ENCODE results near the gene SARS1. TPM values are rescaled to one million over a fixed set of nuclear protein-coding genes. Genes with fewer than 3 reads are reported as not detected.

The SARS1 gene
- total and polyA plus RNA-seq, 5 donors = 84.5 to 146 (median 134) TPM

GRCh38 chr1:109252167-109252892 is 38.6 kb downstream of the SARS1 start:
- intact Hi-C loops (cut with DNase I) = no loop called here
- H3K27ac ChIP-seq (ENCODE audit: low read length) = no peak overlapping the region
- H3K4me1 ChIP-seq (ENCODE audit: control insufficient read depth, insufficient read depth, low read length) = peaks cover 15% of the 10 kb centered on the region
- 97% methylated on average over 31 of the region's 31 CpGs for WGBS
- H3K9me3 ChIP-seq (ENCODE audit: control insufficient read depth, low read length) = no peaks in the 10 kb centered on the region
- H3K27me3 ChIP-seq (ENCODE audit: control insufficient read depth, insufficient read depth) = no peaks in the 10 kb centered on the region
- H3K4me3 ChIP-seq (ENCODE audit: low read length) = no peak overlapping the region
- no peak for ATAC-seq
- DNase-seq = no peak

GRCh38 chr1:109252893-109253802 is 39.4 kb downstream of the SARS1 start:
- no peaks in the 10 kb centered on the region for H3K27me3 ChIP-seq (ENCODE audit: control insufficient read depth, insufficient read depth)
- peaks cover 15% of the 10 kb centered on the region for H3K4me1 ChIP-seq (ENCODE audit: control insufficient read depth, insufficient read depth, low read length)
- peak; percentile 69 to 70 for ATAC-seq
- peak overlapping the region; percentile 52 for H3K27ac ChIP-seq (ENCODE audit: low read length)
- WGBS = 74% methylated on average over 33 of the region's 33 CpGs
- no peak overlapping the region for H3K4me3 ChIP-seq (ENCODE audit: low read length)
- no peaks in the 10 kb centered on the region for H3K9me3 ChIP-seq (ENCODE audit: control insufficient read depth, low read length)
- peak; percentile 67 to 86 (median 85) for DNase-seq
- intact Hi-C loops (cut with DNase I) = no loop called here

DNA sequence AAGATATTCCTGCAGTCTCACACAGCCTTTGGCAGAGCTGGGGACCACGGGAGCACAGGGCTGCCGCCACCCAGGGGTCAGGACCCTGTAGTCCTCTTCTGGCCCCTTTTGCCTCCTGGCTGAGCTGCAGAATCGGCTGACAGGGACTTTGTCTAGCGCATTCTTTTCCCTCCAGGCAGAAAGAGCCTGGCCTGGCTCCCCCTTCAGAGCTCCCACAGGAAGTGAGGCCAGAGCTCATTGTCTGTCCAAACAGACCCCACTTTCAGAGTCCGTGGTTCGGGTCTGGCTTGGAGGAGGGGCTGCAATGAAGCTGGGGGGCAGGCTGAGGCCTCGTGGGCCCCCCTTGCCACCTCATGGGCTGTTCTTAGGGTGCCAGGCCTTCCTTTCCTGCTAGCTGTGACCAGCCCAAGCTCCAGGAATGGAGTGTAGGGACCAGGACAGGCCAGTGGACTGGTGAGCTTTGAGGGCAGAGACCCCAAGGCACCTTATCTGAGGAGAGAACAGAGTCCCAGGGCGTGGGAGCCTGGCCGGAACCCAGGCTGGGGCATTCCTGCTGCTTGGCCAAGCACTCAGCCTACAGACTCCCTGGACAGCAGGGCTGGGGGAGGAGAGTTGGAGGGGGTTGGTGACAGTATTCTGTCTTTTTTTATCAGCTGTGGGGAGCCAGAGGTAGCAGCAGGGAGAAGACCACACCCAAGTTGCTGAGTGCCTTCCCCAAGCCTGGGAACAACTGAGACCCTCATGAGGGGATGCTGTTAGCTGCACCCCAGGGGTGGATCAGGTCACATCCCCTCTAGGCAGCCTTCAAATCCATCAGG is 40.3 kb downstream of the SARS1 start:
- Histone ChIP-seq H3K27ac (ENCODE audit: low read length) (peak overlapping the region; percentile 52), H3K4me3 (ENCODE audit: low read length) (no peak overlapping the region), H3K4me1 (ENCODE audit: control insufficient read depth, insufficient read depth, low read length) (peaks cover 15% of the 10 kb centered on the region), H3K9me3 (ENCODE audit: control insufficient read depth, low read length) (no peaks in the 10 kb centered on the region), H3K27me3 (ENCODE audit: control insufficient read depth, insufficient read depth) (no peaks in the 10 kb centered on the region)
- peak in 1 of 3 donors; percentile 73 for DNase-seq
- 14% methylated on average over 9 of the region's 9 CpGs for WGBS
- intact Hi-C loops (cut with DNase I) = no loop called here
- ATAC-seq = peak; percentile 45 to 49

DNA sequence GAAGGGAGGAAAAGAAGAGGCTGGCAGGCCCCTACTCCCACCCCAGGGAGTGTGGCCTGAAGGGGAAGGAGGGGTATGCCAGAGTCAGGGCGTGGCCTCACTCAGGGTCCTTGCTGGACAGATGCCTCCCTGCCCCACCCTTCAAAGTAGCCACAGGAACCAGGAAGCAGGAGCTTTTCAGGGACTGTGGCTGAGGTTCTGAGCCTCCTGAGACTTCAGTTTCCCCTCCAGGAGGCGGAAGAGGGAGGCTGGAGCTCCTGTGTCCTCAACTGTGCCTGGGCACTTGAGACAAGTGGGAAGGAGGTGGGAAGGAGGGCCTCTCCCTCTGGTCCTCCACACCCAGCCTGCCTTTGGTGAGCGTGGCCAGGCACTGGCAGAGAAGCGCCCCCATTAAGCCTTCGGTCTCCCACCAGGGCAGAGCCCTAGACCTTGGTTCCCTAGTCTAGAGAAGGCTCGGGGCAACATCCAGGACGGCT is 40.9 kb downstream of the SARS1 start:
- H3K27ac ChIP-seq (ENCODE audit: low read length) = no peak overlapping the region
- no peak overlapping the region for H3K4me3 ChIP-seq (ENCODE audit: low read length)
- DNase-seq (peak in 1 of 3 donors; percentile 37), ATAC-seq (no peak)
- no peaks in the 10 kb centered on the region for H3K27me3 ChIP-seq (ENCODE audit: control insufficient read depth, insufficient read depth)
- WGBS = 76% methylated on average over 7 of the region's 7 CpGs
- H3K9me3 ChIP-seq (ENCODE audit: control insufficient read depth, low read length) = no peaks in the 10 kb centered on the region
- H3K4me1 ChIP-seq (ENCODE audit: control insufficient read depth, insufficient read depth, low read length) = peaks cover 15% of the 10 kb centered on the region
- intact Hi-C loops (cut with DNase I) = no loop called here

DNA sequence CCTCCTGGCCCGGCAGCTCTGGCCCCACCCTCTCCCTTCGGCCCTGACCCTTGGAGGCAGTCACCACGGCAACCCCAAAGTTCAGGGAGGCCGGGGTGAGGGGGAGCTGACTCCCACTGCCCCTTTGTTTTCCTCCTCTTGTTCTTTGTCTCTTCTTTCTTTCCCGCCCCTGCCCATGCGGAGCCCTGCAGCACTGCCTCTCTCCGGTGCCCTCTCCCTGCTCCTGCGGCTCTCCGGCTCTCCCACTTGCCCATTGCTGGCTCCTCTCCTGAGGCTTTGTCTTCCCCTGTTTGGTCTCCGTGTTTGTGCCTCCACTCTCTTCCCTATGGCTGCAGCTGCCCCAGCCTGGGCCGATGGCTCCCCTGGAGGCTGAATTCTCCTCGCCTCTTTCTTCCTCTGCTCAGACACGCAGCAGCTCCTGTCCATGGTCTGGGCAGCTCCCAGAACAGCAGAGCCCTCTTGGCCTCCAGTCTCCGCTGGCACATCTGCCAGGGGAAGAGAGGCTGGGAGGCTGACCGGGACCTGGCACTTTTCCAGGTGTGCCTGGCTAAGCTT is 41.5 kb downstream of the SARS1 start:
- intact Hi-C loops (cut with DNase I) = no loop called here
- Histone ChIP-seq H3K4me3 (ENCODE audit: low read length) (no peak overlapping the region), H3K9me3 (ENCODE audit: control insufficient read depth, low read length) (no peaks in the 10 kb centered on the region), H3K27ac (ENCODE audit: low read length) (no peak overlapping the region), H3K4me1 (ENCODE audit: control insufficient read depth, insufficient read depth, low read length) (peaks cover 15% of the 10 kb centered on the region), H3K27me3 (ENCODE audit: control insufficient read depth, insufficient read depth) (no peaks in the 10 kb centered on the region)
- 61% methylated on average over 15 of the region's 15 CpGs for WGBS
- ATAC-seq (no peak), DNase-seq (peak in 2 of 3 donors; percentile 45 to 60)

- no peak overlapping the region for H3K27ac ChIP-seq (ENCODE audit: low read length)
- H3K4me3 ChIP-seq (ENCODE audit: low read length) = no peak overlapping the region
- WGBS = 85% methylated on average over 5 of the region's 5 CpGs
- peaks cover 15% of the 10 kb centered on the region for H3K4me1 ChIP-seq (ENCODE audit: control insufficient read depth, insufficient read depth, low read length)
- DNase-seq (no peak), ATAC-seq (no peak)
- intact Hi-C loops (cut with DNase I) = no loop called here
- H3K9me3 ChIP-seq (ENCODE audit: control insufficient read depth, low read length) = no peaks in the 10 kb centered on the region
- no peaks in the 10 kb centered on the region for H3K27me3 ChIP-seq (ENCODE audit: control insufficient read depth, insufficient read depth)
These were observed 42.0 kb downstream of the SARS1 start for GRCh38 chr1:109255678-109256077.

DNA sequence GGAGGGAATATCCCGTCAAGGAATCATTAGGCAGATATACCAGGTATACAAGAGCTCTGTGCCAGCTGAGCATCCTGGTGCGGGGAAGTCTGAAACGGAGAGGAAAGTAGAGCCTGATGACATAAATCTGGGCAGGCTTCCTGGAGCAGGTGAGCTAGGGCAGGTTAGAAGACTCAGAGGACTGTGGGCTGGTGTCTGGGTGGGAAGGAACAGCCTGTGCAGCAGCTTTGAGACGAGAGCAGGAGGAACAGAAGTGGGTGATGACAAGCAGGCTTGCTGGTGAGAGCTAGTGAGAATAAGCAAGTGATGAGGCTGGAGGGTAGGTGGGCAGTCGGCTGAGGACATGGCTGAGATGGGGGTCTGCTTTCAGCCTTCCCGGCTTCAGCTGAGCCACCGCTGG is 42.4 kb downstream of the SARS1 start:
- DNase-seq (peak in 1 of 3 donors; percentile 18), ATAC-seq (no peak)
- H3K4me1 ChIP-seq (ENCODE audit: control insufficient read depth, insufficient read depth, low read length) = peaks cover 15% of the 10 kb centered on the region
- no peak overlapping the region for H3K27ac ChIP-seq (ENCODE audit: low read length)
- H3K27me3 ChIP-seq (ENCODE audit: control insufficient read depth, insufficient read depth) = no peaks in the 10 kb centered on the region
- WGBS = 76% methylated on average over 7 of the region's 7 CpGs
- intact Hi-C loops (cut with DNase I) = no loop called here
- H3K4me3 ChIP-seq (ENCODE audit: low read length) = no peak overlapping the region
- H3K9me3 ChIP-seq (ENCODE audit: control insufficient read depth, low read length) = no peaks in the 10 kb centered on the region

- H3K27me3 ChIP-seq (ENCODE audit: control insufficient read depth, insufficient read depth) = no peaks in the 10 kb centered on the region
- H3K4me3 ChIP-seq (ENCODE audit: low read length) = no peak overlapping the region
- H3K27ac ChIP-seq (ENCODE audit: low read length) = no peak overlapping the region
- WGBS = 92% methylated on average over 5 of the region's 5 CpGs
- ATAC-seq (no peak), DNase-seq (no peak)
- H3K9me3 ChIP-seq (ENCODE audit: control insufficient read depth, low read length) = no peaks in the 10 kb centered on the region
- H3K4me1 ChIP-seq (ENCODE audit: control insufficient read depth, insufficient read depth, low read length) = peaks cover 15% of the 10 kb centered on the region
- intact Hi-C loops (cut with DNase I) = no loop called here
These were observed 43.4 kb downstream of the SARS1 start for GRCh38 chr1:109256971-109257681.

GRCh38 chr1:109257682-109258421 is 44.1 kb downstream of the SARS1 start:
- Histone ChIP-seq H3K4me1 (ENCODE audit: control insufficient read depth, insufficient read depth, low read length) (peaks cover 15% of the 10 kb centered on the region), H3K4me3 (ENCODE audit: low read length) (no peak overlapping the region), H3K27me3 (ENCODE audit: control insufficient read depth, insufficient read depth) (no peaks in the 10 kb centered on the region), H3K9me3 (ENCODE audit: control insufficient read depth, low read length) (no peaks in the 10 kb centered on the region), H3K27ac (ENCODE audit: low read length) (no peak overlapping the region)
- WGBS = 77% methylated on average over 15 of the region's 15 CpGs
- peak in 1 of 3 donors; percentile 19 for DNase-seq
- no peak for ATAC-seq
- intact Hi-C loops (cut with DNase I) = no loop called here

Measured in right cardiac atrium (tissue), 5 donors.